ENCODE measurements around the gene RIC8B.

RIC8B gene

GRCh38 chr12:106758349-106759110, 16.0 kb upstream of the RIC8B start:
- no peak for DNase-seq (ENCODE audit: low read depth)

GRCh38 chr12:106759526-106760183, 14.8 kb upstream of the RIC8B start:
- DNase-seq (ENCODE audit: low read depth) = no peak

GRCh38 chr12:106760184-106760531, 14.3 kb upstream of the RIC8B start:
- no peak for DNase-seq (ENCODE audit: low read depth)

- DNase-seq (ENCODE audit: low read depth) = no peak
Observed at GRCh38 chr12:106764220-106764619, 10.3 kb upstream of the RIC8B start.

- DNase-seq (ENCODE audit: low read depth) = no peak
Observed at GRCh38 chr12:106764738-106765137, 9.7 kb upstream of the RIC8B start.

GRCh38 chr12:106766393-106766826, 8.1 kb upstream of the RIC8B start:
- no peak for DNase-seq (ENCODE audit: low read depth)

- no peak for DNase-seq (ENCODE audit: low read depth)
Observed at GRCh38 chr12:106767206-106767605, 7.3 kb upstream of the RIC8B start.

- no peak for DNase-seq (ENCODE audit: low read depth)
Observed at GRCh38 chr12:106767954-106768822, 6.3 kb upstream of the RIC8B start.

- no peak for DNase-seq (ENCODE audit: low read depth)
Observed at GRCh38 chr12:106769078-106769477, 5.4 kb upstream of the RIC8B start.

- DNase-seq (ENCODE audit: low read depth) = no peak
Observed at GRCh38 chr12:106769546-106769945, 4.9 kb upstream of the RIC8B start.

GRCh38 chr12:106771425-106771824, 3.1 kb upstream of the RIC8B start:
- no peak for DNase-seq (ENCODE audit: low read depth)

- no peak for DNase-seq (ENCODE audit: low read depth)
Observed at GRCh38 chr12:106773286-106774004, 1.0 kb upstream of the RIC8B start.

- DNase-seq (ENCODE audit: low read depth) = no peak
Observed at GRCh38 chr12:106774808-106775524, 484 bp downstream of the RIC8B start.

- no peak for DNase-seq (ENCODE audit: low read depth)
Observed at GRCh38 chr12:106776897-106777296, 2.4 kb downstream of the RIC8B start.

- DNase-seq (ENCODE audit: low read depth) = no peak
Observed at GRCh38 chr12:106780010-106780631, 5.6 kb downstream of the RIC8B start.

GRCh38 chr12:106782619-106783018, 8.1 kb downstream of the RIC8B start:
- DNase-seq (ENCODE audit: low read depth) = no peak

GRCh38 chr12:106783515-106783914, 9.0 kb downstream of the RIC8B start:
- no peak for DNase-seq (ENCODE audit: low read depth)

GRCh38 chr12:106790020-106790419, 15.5 kb downstream of the RIC8B start:
- DNase-seq (ENCODE audit: low read depth) = no peak

- no peak for DNase-seq (ENCODE audit: low read depth)
Observed at GRCh38 chr12:106791531-106791930, 17.0 kb downstream of the RIC8B start.

- no peak for DNase-seq (ENCODE audit: low read depth)
Observed at GRCh38 chr12:106794369-106794768, 19.9 kb downstream of the RIC8B start.

- DNase-seq (ENCODE audit: low read depth) = no peak
Observed at GRCh38 chr12:106801167-106801708, 26.8 kb downstream of the RIC8B start.
